Type B pancreatic cell (in vitro differentiated cells): Measurements from ENCODE around the gene WNT7B. TPM values are rescaled to one million over a fixed set of nuclear protein-coding genes. Genes with fewer than 3 reads are reported as not detected.

ENCODE experiments used
- DNase-seq: peaks from one replicate; pipeline ENCODE4 v3.0.0; 2021; ENCODE audit warnings: mixed read lengths; ENCODE audit not compliant: unreplicated experiment; ENCODE audit errors: extremely low spot score
- H3K27ac Mint-ChIP-seq: 2 replicates; pipeline ENCODE4 v1.8.0; 2021; ENCODE audit warnings: mild to moderate bottlenecking, mixed read lengths
- H3K27me3 Mint-ChIP-seq: 2 replicates; pipeline ENCODE4 v1.8.0; 2021; ENCODE audit warnings: mixed read lengths
- H3K36me3 Mint-ChIP-seq: 2 replicates; pipeline ENCODE4 v1.8.0; 2021; ENCODE audit warnings: mixed read lengths
- H3K4me1 Mint-ChIP-seq: one replicate; pipeline ENCODE4 v1.8.0; 2021; ENCODE audit warnings: mixed read lengths; ENCODE audit not compliant: unreplicated experiment
- H3K4me3 Mint-ChIP-seq: 2 replicates; pipeline ENCODE4 v1.8.0; 2021; ENCODE audit warnings: mild to moderate bottlenecking, mixed read lengths
- H3K9me3 Mint-ChIP-seq: 2 replicates; pipeline ENCODE4 v1.8.0; 2021; ENCODE audit warnings: mixed read lengths
- total RNA-seq: library from RNA; stranded (reverse); gene quantifications from 2 replicates; pipeline ENCODE4 v1.2.1, GENCODE V29; 2021; ENCODE audit warnings: low replicate concordance
- TF ChIP-seq, protein P1 (sequence below): fragments of 200-600 bp; sonication (generic); conservative IDR thresholded peaks from 2 replicates; pipeline ENCODE4 v1.5.0; 2021; ENCODE audit warnings: antibody characterized with exemption, mild to moderate bottlenecking

WNT7B gene
- total RNA-seq, 1 donor from 2014 or later, result 16.4 TPM

- Mint-ChIP-seq H3K4me3 (no peak overlapping the region), H3K4me1 (peaks cover 9% of the 10 kb centered on the region), H3K9me3 (peaks cover 3% of the 10 kb centered on the region), H3K27ac (no peak overlapping the region), H3K27me3 (peaks cover 16% of the 10 kb centered on the region), H3K36me3 (no peaks in the 10 kb centered on the region)
- peak; percentile 67 for DNase-seq
- TF ChIP-seq, protein P1, sequence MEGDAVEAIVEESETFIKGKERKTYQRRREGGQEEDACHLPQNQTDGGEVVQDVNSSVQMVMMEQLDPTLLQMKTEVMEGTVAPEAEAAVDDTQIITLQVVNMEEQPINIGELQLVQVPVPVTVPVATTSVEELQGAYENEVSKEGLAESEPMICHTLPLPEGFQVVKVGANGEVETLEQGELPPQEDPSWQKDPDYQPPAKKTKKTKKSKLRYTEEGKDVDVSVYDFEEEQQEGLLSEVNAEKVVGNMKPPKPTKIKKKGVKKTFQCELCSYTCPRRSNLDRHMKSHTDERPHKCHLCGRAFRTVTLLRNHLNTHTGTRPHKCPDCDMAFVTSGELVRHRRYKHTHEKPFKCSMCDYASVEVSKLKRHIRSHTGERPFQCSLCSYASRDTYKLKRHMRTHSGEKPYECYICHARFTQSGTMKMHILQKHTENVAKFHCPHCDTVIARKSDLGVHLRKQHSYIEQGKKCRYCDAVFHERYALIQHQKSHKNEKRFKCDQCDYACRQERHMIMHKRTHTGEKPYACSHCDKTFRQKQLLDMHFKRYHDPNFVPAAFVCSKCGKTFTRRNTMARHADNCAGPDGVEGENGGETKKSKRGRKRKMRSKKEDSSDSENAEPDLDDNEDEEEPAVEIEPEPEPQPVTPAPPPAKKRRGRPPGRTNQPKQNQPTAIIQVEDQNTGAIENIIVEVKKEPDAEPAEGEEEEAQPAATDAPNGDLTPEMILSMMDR, result no peak
Observed at GRCh38 chr22:45877651-45878050, 99.3 kb downstream of the WNT7B start.

DNA sequence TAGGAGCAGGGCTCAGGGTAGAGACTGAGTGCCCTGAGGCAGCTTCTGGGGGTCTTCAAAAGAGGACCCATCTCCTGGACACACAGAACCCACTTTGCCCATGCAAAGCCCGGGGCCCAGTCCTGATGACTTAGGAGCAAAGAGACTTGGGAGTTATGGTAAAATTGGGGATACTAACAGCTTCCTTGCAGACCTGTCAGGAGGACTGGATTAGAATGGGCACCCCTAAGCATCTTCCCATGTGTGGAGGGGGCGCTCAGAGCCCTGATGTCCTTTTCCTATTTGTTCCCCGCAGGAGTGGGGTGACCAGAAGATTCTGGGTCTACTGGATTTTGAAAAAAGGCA is 100.0 kb downstream of the WNT7B start:
- H3K4me1 Mint-ChIP-seq, result peaks cover 9% of the 10 kb centered on the region
- no peaks in the 10 kb centered on the region for H3K36me3 Mint-ChIP-seq
- TF ChIP-seq, protein P1, result no peak
- H3K4me3 Mint-ChIP-seq, result no peak overlapping the region
- peaks cover 16% of the 10 kb centered on the region for H3K27me3 Mint-ChIP-seq
- peaks cover 4% of the 10 kb centered on the region for H3K9me3 Mint-ChIP-seq
- H3K27ac Mint-ChIP-seq, result no peak overlapping the region
- DNase-seq, result peak; percentile 51

- H3K27ac Mint-ChIP-seq, result no peak overlapping the region
- peaks cover 9% of the 10 kb centered on the region for H3K4me1 Mint-ChIP-seq
- H3K36me3 Mint-ChIP-seq, result no peaks in the 10 kb centered on the region
- peaks cover 4% of the 10 kb centered on the region for H3K9me3 Mint-ChIP-seq
- TF ChIP-seq, protein P1, result no peak
- H3K27me3 Mint-ChIP-seq, result peaks cover 16% of the 10 kb centered on the region
- no peak overlapping the region for H3K4me3 Mint-ChIP-seq
- peak; percentile 64 for DNase-seq
Observed at GRCh38 chr22:45876136-45877035, 100.6 kb downstream of the WNT7B start.

GRCh38 chr22:45872659-45873263 is 104.2 kb downstream of the WNT7B start:
- peaks cover 4% of the 10 kb centered on the region for H3K36me3 Mint-ChIP-seq

DNA sequence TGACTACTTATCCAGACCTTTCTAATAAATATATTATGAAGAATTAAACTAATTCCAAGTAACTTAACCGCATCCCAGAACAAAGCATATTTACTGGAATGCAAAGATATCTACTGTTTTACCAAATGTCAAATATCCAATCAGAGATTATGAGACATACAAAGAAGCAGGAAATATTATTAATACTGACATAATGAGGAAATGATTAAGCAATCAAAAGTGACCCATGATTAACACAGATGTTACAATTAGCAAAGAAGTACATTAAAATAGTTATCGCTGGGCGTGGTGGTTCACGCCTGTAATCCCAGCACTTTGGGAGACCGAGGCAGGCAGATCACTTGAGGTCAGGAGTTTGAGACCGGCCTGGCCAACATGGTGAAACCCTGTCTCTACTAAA is 105.2 kb downstream of the WNT7B start:
- DNase-seq, result no peak
- Mint-ChIP-seq H3K36me3 (peaks cover 4% of the 10 kb centered on the region), H3K27me3 (peaks cover 41% of the 10 kb centered on the region), H3K27ac (no peak overlapping the region), H3K4me3 (no peak overlapping the region), H3K9me3 (peaks cover 4% of the 10 kb centered on the region), H3K4me1 (peaks cover 11% of the 10 kb centered on the region)
- TF ChIP-seq, protein P1, result no peak

More at GRCh38 chr22:45872659-45873263, 104.2 kb downstream of the WNT7B start:
- H3K27me3 Mint-ChIP-seq, result peaks cover 39% of the 10 kb centered on the region
- peaks cover 4% of the 10 kb centered on the region for H3K9me3 Mint-ChIP-seq
- TF ChIP-seq, protein P1, result no peak
- H3K4me3 Mint-ChIP-seq, result no peak overlapping the region
- H3K27ac Mint-ChIP-seq, result no peak overlapping the region
- no peak for DNase-seq
- peaks cover 11% of the 10 kb centered on the region for H3K4me1 Mint-ChIP-seq

Other genes starting within 250 kb of the WNT7B start
- gene PPARA, start 173.4 kb upstream of the WNT7B start, total RNA-seq, result 22.7 and 22.9 TPM in 2 replicates